Thoracic aorta (tissue), 2 donors: ENCODE measurements around the gene DCTN1. TPM values are rescaled to one million over a fixed set of nuclear protein-coding genes. Genes with fewer than 3 reads are reported as not detected.

Experiments used
- ATAC-seq: fragments of 150-250 bp; one replicate; pipeline ENCODE4 v1.8.0; 2017; ENCODE audit warnings: low read depth; ENCODE audit not compliant: insufficient number of reproducible peaks, low FRiP score
- DNase-seq: peaks from one replicate; pipeline ENCODE4 v3.0.0-alpha.2; 2020; ENCODE audit warnings: low spot score
- H3K27ac ChIP-seq, 2 donors: fragments of 200-600 bp; sonication (generic); 1 replicate in 1 of 2; 2 replicates in 1 of 2; pipeline ENCODE4 v1.5.1; 2016; ENCODE audit warnings: mild to moderate bottlenecking in 2 of 2, moderate library complexity in 2 of 2
- H3K27me3 ChIP-seq: fragments of 200-600 bp; sonication (generic); replicated peaks from 2 replicates; pipeline ENCODE4 v1.6.0; 2016; ENCODE audit warnings: mild to moderate bottlenecking; ENCODE audit not compliant: insufficient read depth
- H3K36me3 ChIP-seq: fragments of 200-600 bp; sonication (generic); one replicate; pipeline ENCODE4 v1.5.1; 2016
- H3K4me1 ChIP-seq, 2 donors: fragments of 200-600 bp; sonication (generic); 1 replicate in 1 of 2; 2 replicates in 1 of 2; pipeline versions ENCODE4 v1.5.1 to v1.6.0; 2016; ENCODE audit warnings: low read depth in 2 of 2, mild to moderate bottlenecking in 1 of 2; ENCODE audit not compliant: control insufficient read depth in 1 of 2
- H3K4me3 ChIP-seq: fragments of 200-600 bp; sonication (generic); 2 replicates; pipeline ENCODE4 v1.5.1; 2016; ENCODE audit warnings: mild to moderate bottlenecking
- H3K9me3 ChIP-seq: fragments of 200-600 bp; sonication (generic); 2 replicates; pipeline ENCODE4 v1.5.1; 2016
- CTCF ChIP-seq: fragments of 200-600 bp; sonication (generic); IDR thresholded peaks from one replicate; pipeline ENCODE4 v1.5.1; 2019; ENCODE audit warnings: antibody characterized with exemption
- total RNA-seq, 2 donors: library from RNA; depleted of rRNA; stranded (reverse); fragments of >200 nt; gene quantifications; one replicate each; pipeline versions ENCODE4 v1.1.0 to v1.2.3, GENCODE V29; 2016

The DCTN1 gene
- total RNA-seq, 2 donors from 2014 or later = 123 to 332 TPM

GRCh38 chr2:74327627-74328026 is 52.5 kb downstream of the DCTN1 start:
- H3K36me3 ChIP-seq = peaks cover 3% of the 10 kb centered on the region
- no peak for DNase-seq
- H3K27me3 ChIP-seq = no peaks in the 10 kb centered on the region
- ATAC-seq = no peak
- no peak overlapping the region for H3K27ac ChIP-seq
- H3K4me1 ChIP-seq = no peaks in the 10 kb centered on the region
- H3K9me3 ChIP-seq = no peaks in the 10 kb centered on the region
- H3K4me3 ChIP-seq = no peak overlapping the region
- no peak for TF ChIP-seq CTCF

- no peak overlapping the region for H3K27ac ChIP-seq
- H3K4me3 ChIP-seq = no peak overlapping the region
- H3K36me3 ChIP-seq = peaks cover 3% of the 10 kb centered on the region
- DNase-seq (no peak), ATAC-seq (no peak)
- H3K27me3 ChIP-seq = no peaks in the 10 kb centered on the region
- H3K9me3 ChIP-seq = no peaks in the 10 kb centered on the region
- no peak for TF ChIP-seq CTCF
- H3K4me1 ChIP-seq = no peaks in the 10 kb centered on the region
Observed at GRCh38 chr2:74327199-74327598, 52.9 kb downstream of the DCTN1 start.

- Histone ChIP-seq H3K4me3 (no peak overlapping the region), H3K36me3 (peaks cover 3% of the 10 kb centered on the region), H3K27ac (no peak overlapping the region), H3K4me1 (no peaks in the 10 kb centered on the region), H3K9me3 (no peaks in the 10 kb centered on the region), H3K27me3 (no peaks in the 10 kb centered on the region)
- no peak for ATAC-seq
- TF ChIP-seq CTCF = no peak
- DNase-seq = no peak
Observed at GRCh38 chr2:74325815-74326214, 54.3 kb downstream of the DCTN1 start.

GRCh38 chr2:74321737-74322136 is 58.4 kb downstream of the DCTN1 start:
- no peaks in the 10 kb centered on the region for H3K27me3 ChIP-seq
- DNase-seq (no peak), ATAC-seq (no peak)
- TF ChIP-seq CTCF = no peak
- peaks cover 6 to 14% of the 10 kb centered on the region in 2 donors for H3K4me1 ChIP-seq
- no peaks in the 10 kb centered on the region for H3K9me3 ChIP-seq
- no peak overlapping the region for H3K4me3 ChIP-seq
- H3K36me3 ChIP-seq = no peaks in the 10 kb centered on the region
- no peak overlapping the region for H3K27ac ChIP-seq

GRCh38 chr2:74317701-74318100 is 62.4 kb downstream of the DCTN1 start:
- Histone ChIP-seq H3K9me3 (no peaks in the 10 kb centered on the region), H3K4me3 (no peak overlapping the region), H3K27ac (no peak overlapping the region), H3K4me1 (peaks cover 6 to 14% of the 10 kb centered on the region in 2 donors), H3K27me3 (no peaks in the 10 kb centered on the region), H3K36me3 (no peaks in the 10 kb centered on the region)
- ATAC-seq = no peak
- no peak for TF ChIP-seq CTCF
- no peak for DNase-seq
